Measurements from ENCODE around the gene KIDINS220.

GRCh38 chr2:8743261-8743660 lies 94.2 kb downstream of the KIDINS220 start:
- TF ChIP-seq EP300 (IDR thresholded peaks at IDR 0.05) (no peak), RFX5 (IDR thresholded peaks at IDR 0.05) (no peak), CHD2 (IDR thresholded peaks at IDR 0.05; ENCODE audit: low read length, partially characterized antibody) (no peak), POLR2A (IDR thresholded peaks at IDR 0.05; ENCODE audit: low read length) (no peak), MAX (IDR thresholded peaks at IDR 0.05) (no peak)
